HG03558 (cell line): Measurements from ENCODE around the gene RAP1GAP.
"Not testable (repeated sequence)": the region's sequence is repeated elsewhere in the genome, so short reads cannot be mapped to it uniquely, and the experiment has no call there.

Experiments
- ATAC-seq: cut with Tn5 transposase; IDR thresholded peaks from one replicate; pipeline ENCODE4 v1.9.1; 2021; ENCODE audit warnings: moderate number of reproducible peaks; ENCODE audit not compliant: unreplicated experiment; ENCODE audit errors: extremely low read depth

The RAP1GAP gene

DNA sequence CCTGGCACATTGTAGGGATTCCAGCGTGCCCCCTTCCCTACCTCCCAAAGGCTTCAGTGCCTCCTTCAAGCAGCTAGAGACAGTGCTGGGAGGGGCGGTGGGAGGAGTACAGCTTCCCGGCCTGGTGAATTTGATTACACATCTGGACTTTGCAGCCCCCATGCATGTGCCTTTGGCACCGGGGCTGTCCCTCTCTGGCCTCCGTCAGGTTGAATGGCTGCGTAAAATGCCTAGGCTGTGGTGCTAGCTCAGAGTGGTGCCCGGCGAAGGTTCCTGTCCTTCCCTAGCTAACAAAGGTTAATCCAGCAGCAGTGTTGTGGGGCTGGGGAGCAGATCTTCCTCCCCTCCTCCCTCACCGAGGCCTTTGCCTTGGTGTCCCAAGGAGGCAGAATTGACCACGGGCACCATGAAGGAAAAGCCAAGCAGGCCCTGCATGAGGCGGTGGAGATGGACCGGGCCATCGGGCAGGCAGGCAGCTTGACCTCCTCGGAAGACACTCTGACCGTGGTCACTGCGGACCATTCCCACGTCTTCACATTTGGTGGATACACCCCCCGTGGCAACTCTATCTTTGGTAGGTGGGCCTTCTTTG, 93.7 kb downstream of the RAP1GAP start:
- no peak for ATAC-seq

DNA sequence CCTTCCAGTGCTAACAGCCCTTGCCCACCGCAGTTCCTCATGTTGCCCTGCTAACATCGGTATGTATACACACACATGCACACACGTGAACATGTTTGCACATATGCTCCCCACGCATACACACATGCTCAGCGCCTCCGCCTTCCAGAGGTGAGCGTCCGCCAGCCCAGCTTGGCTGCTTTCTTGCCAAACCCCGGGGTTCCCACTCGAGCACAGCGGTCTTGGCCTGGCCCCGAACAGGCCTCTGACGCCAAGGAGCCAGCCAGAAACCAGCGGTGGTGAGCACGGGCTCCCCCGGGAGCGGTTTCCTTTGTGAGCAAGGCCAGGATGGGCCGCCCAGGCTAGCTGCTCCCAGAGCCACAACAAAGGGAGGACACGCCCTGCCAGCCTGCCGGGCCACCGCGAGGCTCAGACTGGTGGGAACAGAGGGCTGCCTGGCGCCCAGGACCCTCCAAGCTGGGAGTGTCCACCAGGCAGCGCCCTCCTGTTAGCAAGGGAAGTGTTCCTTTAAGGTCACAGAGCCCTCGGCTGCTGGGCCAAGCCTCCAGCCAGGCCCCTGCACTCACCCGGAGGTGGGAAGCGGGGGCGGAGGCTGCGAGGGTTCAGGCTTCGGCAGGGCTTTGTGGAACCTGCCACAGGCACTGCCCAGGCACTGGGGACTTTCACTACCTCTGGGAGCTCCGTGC, 94.5 kb downstream of the RAP1GAP start:
- ATAC-seq, result no peak

DNA sequence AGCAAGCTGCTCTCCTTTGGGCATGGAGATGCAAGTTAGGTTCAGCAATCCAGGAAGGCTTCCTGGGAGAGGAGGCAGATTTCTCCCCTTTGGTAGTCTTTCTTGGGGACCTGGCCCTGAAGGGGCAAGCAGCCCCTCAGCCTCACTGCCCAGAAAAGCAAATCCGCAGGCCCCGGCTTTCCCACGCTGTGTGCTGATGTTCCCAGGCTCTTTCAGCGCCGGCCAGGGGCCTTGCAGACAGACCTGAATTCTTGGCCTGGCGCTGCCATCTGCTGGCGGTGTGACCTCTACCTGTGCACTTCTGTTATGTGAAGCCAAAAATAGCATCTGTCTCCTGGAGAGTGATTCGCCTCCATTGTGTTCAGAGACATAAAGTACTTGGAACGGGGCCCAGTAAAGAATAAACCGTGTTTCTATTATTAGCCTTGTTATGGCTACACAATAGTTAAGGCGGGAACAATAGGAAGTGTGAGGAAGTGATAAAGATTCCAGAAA, 95.1 kb downstream of the RAP1GAP start:
- no peak for ATAC-seq

DNA sequence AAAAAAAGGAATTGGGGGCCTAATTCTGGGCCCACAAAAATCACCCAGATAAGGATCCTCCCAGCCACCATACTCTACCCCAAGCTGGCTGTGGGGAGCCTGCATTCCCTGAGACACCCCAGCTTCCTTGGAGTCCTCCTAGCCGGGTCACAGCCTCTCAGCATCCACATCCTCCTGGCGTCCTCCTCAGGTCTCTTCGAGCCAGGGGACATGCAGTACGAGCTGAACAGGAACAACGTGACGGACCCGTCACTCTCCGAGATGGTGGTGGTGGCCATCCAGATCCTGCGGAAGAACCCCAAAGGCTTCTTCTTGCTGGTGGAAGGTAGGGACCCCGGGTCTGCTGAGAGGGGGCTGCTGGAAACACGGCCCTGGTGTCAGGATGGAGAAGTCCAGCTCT, 95.7 kb downstream of the RAP1GAP start:
- ATAC-seq, result no peak

DNA sequence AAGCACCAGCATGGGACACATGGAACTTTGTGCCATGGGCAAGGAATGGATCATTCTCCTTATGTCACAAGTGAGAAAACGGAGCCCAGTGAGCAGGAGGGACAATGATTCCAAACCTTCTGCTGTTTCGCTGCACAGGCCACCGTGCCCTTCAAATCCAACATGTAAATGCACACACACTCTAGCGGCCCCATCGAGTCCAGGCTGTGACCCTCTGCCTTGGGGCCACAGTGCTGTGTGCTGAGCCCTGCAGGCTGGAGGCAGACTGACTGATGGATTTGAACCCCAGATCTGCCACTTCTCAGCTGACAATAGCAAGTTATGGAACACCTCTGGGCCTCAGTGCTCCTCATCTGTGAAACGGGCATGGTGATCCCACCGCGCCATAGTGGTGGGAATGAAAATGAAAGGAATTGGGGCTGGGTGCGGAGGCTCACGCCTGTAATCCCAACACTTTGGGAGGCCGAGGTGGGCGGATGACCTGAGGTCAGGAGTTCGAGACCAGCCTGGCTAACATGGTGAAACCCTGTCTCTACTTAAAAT, 96.4 kb downstream of the RAP1GAP start:
- no peak for ATAC-seq

DNA sequence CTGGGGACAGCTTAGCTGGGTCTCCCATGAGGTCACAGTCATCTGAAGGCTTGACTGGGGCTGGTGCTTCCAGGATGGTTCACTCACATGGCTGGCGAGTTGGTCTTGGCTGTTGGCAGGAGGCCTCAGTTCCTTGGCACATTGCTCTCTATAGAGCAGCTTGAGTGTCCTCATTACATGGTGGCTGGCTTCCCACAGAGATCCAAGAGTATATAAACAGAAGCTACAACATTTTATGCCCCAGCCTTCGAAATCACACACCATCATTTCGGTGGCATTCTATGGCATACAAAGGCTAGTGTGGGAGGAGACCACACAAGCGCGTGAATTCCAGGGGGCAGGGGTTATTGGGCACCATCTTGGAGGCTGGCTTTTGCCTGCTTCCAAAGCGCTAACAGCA, 96.9 kb downstream of the RAP1GAP start:
- no peak for ATAC-seq

DNA sequence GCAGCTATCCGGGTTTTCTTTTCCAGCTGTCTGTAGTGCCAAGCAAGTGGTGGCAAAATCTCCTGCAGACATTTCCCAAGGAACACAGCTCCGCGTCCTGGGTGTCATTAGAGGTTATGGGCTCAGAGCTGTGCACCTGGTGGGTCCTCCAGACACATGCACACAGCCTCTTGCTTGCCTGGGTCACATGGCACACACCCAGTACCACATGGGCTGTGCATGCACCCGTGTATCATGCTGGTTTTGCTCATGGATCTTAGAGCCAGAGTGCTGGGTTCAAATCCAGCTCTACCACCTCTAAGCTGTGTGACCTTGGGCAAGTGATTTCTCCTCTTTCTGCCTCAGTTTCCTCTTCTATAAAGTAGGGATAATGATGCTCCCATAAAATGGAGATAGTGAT, 98.3 kb downstream of the RAP1GAP start:
- ATAC-seq, result no peak

DNA sequence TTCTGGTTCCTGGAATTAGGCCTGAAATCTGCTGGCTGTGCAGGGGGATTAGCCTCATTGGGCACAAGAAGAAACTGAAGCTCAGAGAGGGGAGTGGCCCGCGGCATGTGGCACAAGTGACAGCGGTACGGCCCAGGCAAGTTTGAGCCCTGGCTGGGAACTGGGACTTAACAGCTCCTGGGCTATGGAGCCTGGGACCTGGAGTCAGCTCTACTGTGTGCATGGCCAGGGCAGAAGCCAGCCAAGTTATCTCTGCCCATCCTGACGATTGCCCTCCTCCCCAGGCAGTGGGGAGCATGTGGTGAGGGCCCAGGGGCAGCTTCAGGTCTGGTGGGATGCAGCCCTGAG, 98.7 kb downstream of the RAP1GAP start:
- ATAC-seq, result no peak

DNA sequence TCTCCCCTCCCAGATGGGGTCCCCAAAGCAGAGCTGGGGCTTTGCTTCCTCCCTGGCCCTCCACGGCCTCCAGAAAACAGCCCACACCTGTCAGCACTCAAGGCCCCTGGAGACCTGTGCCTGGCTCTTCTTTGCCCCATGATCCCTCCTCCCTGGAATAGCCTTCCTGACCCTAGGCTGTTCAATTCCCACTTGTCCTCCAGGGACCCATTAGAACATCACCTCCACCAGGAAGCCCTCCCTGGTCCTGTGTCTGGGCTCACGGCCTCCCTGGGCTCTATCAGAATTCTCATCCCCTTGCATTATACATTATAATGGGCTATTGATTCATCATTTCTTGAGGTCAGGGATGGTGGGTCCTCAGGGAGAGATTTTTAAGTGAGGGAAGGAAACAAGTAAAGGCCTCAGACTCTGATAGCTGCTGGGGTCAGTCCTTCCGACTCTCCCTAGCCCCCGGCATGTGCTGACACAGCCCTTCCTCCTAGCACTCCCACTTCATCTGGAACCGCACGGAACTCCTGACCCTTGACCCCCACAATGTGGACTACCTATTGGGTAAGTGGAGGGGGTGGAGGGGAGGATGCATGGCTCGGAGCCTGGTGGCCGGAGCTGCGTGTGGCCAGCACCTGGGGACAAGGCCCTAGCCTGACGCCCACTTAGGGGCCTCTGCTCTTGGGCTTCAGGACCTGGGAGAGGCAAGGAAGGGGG, 99.2 kb downstream of the RAP1GAP start:
- ATAC-seq, result no peak

DNA sequence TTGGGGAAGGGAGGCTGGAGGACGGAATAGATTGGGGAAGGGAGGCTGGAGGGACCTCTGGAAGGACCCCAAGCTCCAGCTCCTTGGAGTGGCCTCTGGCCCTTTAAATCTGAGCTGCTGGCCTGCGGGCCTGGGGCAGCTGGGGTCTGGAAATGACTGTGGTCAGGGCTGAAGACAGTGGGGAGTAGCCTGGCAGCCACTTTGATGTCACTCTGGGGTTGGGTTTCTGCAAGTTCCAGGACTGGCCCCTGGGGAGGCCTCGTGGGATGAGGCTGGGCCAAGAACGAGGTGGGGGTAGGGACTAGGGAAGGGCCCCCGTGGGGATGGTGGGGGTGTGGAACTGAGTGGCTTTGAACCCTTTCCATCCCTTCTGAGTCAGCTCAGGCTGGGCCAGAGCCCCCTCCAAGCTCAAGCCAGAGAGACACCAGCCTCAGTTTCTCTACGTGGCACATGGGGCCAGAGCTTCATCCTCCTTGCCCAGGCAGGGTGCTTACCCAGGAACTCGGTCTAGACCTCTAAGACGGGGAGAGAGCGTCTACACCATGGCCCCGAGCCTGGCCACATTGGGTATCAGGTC, 100.3 kb downstream of the RAP1GAP start:
- no peak for ATAC-seq

DNA sequence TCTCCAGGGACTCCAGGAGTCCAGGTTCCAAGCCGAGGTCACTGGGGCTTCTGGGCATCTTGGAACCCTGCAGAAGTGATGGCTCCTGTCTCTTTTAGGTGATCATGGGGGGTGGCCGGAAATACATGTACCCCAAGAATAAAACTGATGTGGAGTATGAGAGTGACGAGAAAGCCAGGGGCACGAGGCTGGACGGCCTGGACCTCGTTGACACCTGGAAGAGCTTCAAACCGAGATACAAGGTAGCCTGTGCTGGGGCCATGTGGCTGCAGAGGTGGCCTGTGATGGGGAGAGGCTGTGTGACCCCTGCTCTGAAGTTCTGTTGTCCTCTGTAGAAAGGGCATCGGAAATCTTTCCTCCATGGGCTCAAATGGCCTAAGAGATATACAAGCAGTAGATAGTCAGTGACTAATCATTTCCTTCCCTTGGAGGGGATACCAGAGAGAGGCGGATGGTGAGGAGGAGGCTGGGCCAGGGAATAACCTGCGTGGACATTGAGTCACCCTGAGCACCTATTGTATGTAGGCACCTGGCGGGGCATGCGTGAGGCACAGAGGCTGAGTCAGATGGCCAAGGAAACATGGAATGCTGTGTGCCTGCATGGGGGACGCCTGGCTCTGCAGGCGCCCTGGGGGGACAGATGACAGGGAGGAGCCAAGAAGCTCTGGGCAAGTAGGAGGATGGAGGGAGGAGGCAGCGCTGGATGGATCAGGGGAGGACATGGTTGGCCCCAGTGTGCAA, 101.0 kb downstream of the RAP1GAP start:
- no peak for ATAC-seq

DNA sequence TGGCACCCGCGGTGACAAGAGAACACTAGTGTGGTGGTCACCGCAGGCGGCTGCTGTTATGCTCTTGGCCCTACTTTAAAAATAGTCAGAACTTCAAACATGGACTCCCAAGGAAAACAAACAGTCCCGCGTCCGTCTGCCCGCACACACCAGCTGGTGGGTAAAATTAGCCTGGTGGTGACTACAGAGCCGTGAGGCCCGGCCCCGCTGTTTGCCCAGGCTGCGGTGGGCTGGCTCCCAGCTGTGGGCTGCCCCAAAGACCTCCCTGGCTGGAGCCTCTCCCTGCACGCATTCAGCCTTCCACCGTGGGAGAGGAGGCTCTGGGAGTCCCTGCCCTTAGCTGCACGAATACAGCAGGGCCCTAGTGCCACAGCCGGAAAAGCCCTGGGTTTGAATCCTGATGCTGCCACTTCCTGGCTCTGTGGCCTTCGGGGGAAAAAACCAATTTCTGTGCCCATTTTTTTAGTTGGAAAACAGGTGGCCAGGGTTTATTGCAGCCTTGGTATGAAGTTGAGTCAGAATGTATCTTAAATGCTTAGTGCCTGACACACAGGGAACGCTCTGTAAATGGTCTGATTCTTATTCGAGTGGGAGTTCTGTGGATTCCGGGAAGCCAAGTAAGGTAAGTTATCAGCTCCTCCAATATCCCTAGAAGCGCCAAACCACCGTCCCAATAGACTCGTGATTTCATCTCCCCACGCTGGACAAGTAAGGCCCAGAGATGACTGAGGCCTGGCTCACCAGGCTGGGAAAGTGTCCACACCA, 101.7 kb downstream of the RAP1GAP start:
- no peak for ATAC-seq

DNA sequence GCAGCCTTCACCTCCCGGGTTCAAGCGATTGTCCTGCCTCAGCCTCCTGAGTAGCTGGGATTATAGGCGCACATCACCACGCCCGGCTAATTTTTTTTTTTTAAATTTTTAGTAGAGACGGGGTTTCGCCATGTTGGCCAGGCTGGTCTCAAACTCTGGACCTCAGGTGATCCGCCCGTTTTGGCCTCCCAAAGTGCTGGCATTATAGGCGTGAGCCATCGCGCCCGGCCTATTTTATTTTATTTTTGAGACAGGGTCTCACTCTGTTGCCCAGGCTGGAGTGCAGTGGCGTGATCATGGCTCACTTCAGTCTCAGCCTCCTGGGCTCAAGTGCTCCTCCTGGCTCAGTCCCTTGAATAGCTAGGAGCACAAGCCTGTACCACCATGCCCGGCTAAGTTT, 102.8 kb downstream of the RAP1GAP start:
- ATAC-seq, result not testable (repeated sequence)

DNA sequence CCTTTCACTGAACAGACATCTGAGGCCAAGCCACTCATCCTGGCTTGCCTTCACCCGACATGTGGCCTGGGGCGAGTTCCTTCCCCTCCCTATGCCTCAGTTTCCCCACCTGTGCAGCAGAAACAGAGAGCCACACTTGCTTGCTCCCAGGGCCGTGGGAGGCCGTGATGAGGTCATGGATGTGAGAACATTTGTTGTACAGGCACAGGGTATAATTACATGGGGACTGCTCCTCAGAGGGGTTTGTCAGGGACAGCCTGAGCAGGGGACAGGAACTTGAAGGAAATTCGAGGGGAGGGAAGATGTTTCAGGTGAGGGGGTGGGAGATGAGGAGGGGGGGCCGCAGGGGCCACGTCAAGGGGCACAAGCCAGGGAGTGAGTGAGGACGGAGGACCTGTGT, 103.9 kb downstream of the RAP1GAP start:
- no peak for ATAC-seq

DNA sequence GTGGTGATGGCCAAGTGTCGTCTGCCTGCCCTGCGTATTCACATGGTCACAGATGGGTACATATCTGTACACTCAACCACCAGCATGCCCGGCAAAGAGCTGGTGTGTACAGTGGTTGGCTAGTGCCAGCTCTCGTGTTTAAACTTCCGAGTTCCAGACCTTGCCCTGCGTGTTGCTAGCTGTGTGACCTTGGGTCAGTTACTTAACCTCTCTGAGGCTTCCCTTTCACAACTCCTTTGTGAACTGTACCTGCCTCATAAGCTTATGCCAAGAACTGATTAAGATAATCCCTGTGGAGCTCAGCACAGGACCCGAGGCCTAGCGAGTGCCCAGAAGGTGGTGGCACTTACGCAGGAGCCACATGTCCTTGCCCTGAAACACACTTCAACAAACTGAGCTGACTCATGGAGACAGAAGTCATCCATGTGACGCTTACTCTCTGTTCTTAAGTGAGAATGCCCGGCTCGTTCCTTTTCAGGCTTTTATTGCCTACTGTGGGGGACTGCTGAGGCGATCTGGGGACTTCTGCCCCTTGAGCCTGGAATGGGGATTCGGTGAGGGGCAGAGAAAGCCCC, 104.5 kb downstream of the RAP1GAP start:
- ATAC-seq, result no peak

DNA sequence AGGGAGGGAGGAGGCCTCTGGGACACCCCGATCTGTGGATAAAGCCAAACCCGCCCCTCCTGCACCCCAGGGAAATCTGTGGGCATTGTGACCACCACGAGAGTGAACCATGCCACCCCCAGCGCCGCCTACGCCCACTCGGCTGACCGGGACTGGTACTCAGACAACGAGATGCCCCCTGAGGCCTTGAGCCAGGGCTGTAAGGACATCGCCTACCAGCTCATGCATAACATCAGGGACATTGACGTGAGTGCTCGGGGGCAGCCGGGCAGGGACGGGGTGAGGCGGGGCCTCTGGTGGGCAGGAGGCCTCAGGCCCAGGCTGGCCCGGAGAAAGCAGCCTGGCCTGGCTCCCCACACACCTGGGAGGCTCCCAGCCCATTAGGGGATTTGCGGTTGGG, 105.2 kb downstream of the RAP1GAP start:
- no peak for ATAC-seq

DNA sequence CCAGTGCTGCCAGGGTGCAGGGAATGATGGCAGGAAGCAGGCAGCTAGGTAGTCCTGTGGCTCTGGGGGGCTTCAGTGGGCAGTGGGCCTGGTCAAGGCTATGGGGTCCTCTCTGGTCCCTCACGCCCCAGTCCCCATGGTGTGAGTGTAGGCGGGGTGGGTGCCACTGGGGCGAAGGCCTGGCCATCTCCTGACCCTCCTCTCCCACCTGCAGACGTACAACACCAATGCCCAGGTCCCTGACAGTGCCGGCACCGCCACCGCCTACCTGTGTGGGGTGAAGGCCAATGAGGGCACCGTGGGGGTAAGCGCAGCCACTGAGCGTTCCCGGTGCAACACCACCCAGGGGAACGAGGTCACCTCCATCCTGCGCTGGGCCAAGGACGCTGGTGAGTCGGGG, 106.3 kb downstream of the RAP1GAP start:
- ATAC-seq, result no peak

DNA sequence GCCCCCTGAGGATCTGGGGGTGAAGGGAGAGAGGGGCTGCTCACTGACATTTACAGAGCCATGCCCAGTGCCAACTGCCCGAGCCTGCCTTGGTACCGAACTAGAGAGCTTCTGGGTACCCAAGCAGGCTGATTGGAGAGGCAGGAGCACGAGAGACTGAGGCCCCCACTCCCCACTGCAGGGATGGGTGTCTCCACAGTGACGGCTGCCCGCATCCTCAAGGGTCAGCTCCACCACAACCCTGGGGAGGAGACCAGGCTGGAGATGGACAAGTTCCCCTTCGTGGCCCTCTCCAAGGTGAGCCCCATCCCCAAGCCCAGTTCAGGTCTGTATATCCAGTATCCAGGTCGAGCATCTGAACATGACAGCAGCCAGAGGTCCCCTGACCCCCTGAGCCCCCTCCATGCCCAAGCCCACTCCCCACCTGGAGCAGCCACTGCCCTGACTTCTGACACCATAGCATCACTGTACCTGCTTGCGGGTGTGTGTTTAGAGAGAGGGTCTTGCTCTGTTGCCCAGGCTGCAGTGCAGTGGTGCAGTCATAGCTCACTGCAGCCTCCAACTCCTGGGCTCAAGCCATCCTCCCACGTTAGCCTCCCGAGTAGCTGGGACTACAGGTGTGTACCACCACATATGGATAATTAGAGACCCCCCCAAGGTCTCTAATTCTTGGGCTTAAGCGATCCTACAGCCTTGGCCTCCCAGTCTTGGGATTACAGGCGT, 108.1 kb downstream of the RAP1GAP start:
- no peak for ATAC-seq
